Iris pigment epithelial cell (primary cell): Measurements from ENCODE around the gene SLC39A11.
A peak's percentile ranks its signal among the peaks of the same experiment; 100 is the strongest.
"Not testable (repeated sequence)": the region's sequence is repeated elsewhere in the genome, so short reads cannot be mapped to it uniquely, and the experiment has no call there.

Experiments used
- DNase-seq: peaks from one replicate; pipeline ENCODE4 v3.0.0-alpha.2; 2011; ENCODE audit warnings: low read depth

SLC39A11 gene

GRCh38 chr17:72782985-72783701, 309.3 kb downstream of the SLC39A11 start:
- DNase-seq = no peak

- DNase-seq = not testable (repeated sequence)
Observed at GRCh38 chr17:72782437-72782836, 310.1 kb downstream of the SLC39A11 start.

GRCh38 chr17:72778169-72779151, 314.0 kb downstream of the SLC39A11 start:
- DNase-seq = no peak

- DNase-seq = no peak
Observed at GRCh38 chr17:72775919-72776318, 316.6 kb downstream of the SLC39A11 start.

GRCh38 chr17:72775237-72775636, 317.3 kb downstream of the SLC39A11 start:
- no peak for DNase-seq

- DNase-seq = no peak
Observed at GRCh38 chr17:72774236-72774635, 318.3 kb downstream of the SLC39A11 start.

GRCh38 chr17:72773225-72773624, 319.3 kb downstream of the SLC39A11 start:
- DNase-seq = not testable (repeated sequence)

GRCh38 chr17:72772331-72772821, 320.1 kb downstream of the SLC39A11 start:
- no peak for DNase-seq

- DNase-seq = no peak
Observed at GRCh38 chr17:72771734-72772133, 320.8 kb downstream of the SLC39A11 start.

GRCh38 chr17:72766761-72767356, 325.6 kb downstream of the SLC39A11 start:
- DNase-seq = peak; percentile 9

- no peak for DNase-seq
Observed at GRCh38 chr17:72765368-72766153, 326.9 kb downstream of the SLC39A11 start.

GRCh38 chr17:72764632-72765041, 327.9 kb downstream of the SLC39A11 start:
- DNase-seq = peak; percentile 39

- no peak for DNase-seq
Observed at GRCh38 chr17:72763981-72764380, 328.5 kb downstream of the SLC39A11 start.

GRCh38 chr17:72761893-72762575, 330.5 kb downstream of the SLC39A11 start:
- DNase-seq = not testable (repeated sequence)

GRCh38 chr17:72761431-72761830, 331.1 kb downstream of the SLC39A11 start:
- no peak for DNase-seq

- no peak for DNase-seq
Observed at GRCh38 chr17:72760368-72760767, 332.1 kb downstream of the SLC39A11 start.

GRCh38 chr17:72759301-72759700, 333.2 kb downstream of the SLC39A11 start:
- no peak for DNase-seq

GRCh38 chr17:72756256-72756655, 336.2 kb downstream of the SLC39A11 start:
- no peak for DNase-seq

GRCh38 chr17:72754513-72754912, 338.0 kb downstream of the SLC39A11 start:
- DNase-seq = no peak

GRCh38 chr17:72751746-72752145, 340.7 kb downstream of the SLC39A11 start:
- no peak for DNase-seq

GRCh38 chr17:72749119-72749572, 343.3 kb downstream of the SLC39A11 start:
- no peak for DNase-seq
